A549 (cell line): ENCODE measurements around the gene EXOC7. TPM values are rescaled to one million over a fixed set of nuclear protein-coding genes. Genes with fewer than 3 reads are reported as not detected.
"Not testable (repeated sequence)": the region's sequence is repeated elsewhere in the genome, so short reads cannot be mapped to it uniquely, and the experiment has no call there.

Experiments
- ATAC-seq, 2 experiments: fragments of 200-7000 bp in 1 of 2; fragments of >200 bp in 1 of 2; cut with Nextera tagmentation in 1 of 2; cut with Tn5 transposase in 1 of 2; 3 replicates each; pipeline versions ENCODE4 v1.8.0 to v1.9.1; 2018 to 2020; ENCODE audit warnings: mild to moderate bottlenecking in 1 of 2, moderate library complexity in 1 of 2
- CTCF ChIA-PET: fragments of 300-600 bp; sonication (Branson Sonifier 250); formaldehyde crosslinking; extraction: SDS; loops from one replicate; lab custom pipeline; 2021; ENCODE audit warnings: antibody characterized with exemption, inconsistent platforms; lab: Yijun Ruan, JAX
- POLR2A ChIA-PET: fragments of 350-600 bp; formaldehyde crosslinking; extraction: SDS; loops from one replicate; lab custom pipeline; 2021; ENCODE audit warnings: antibody characterized with exemption, inconsistent platforms; lab: Yijun Ruan, JAX
- DNase-seq, 2 experiments: peaks; one replicate each; pipeline versions ENCODE4 v3.0.0 to v3.0.0-alpha.2; 2011 to 2016; ENCODE audit warnings: low read depth in 1 of 2, low spot score in 1 of 2
- FAIRE-seq: peaks from 2 replicates; lab custom pipeline; 2011; peaks lifted over from hg19 to GRCh38; lab: Jason Lieb, UNC
- H3K27ac ChIP-seq, 2 experiments: fragments of >200 bp; sonication (Bioruptor Twin); formaldehyde crosslinking; 3 replicates each; pipeline ENCODE4 v1.5.1; 2016 to 2017
- H3K4me1 ChIP-seq: fragments of >200 bp; sonication (Bioruptor Twin); formaldehyde crosslinking; 3 replicates; pipeline ENCODE4 v1.6.1; 2016
- H3K4me2 ChIP-seq: fragments of >200 bp; sonication (Bioruptor Twin); formaldehyde crosslinking; 3 replicates; pipeline ENCODE4 v1.6.1; 2016
- H3K4me3 ChIP-seq: fragments of >200 bp; sonication (Bioruptor Twin); formaldehyde crosslinking; 3 replicates; pipeline ENCODE4 v1.5.1; 2016
- H3K9me3 ChIP-seq: fragments of >200 bp; sonication (Bioruptor Twin); formaldehyde crosslinking; 3 replicates; pipeline ENCODE4 v1.6.1; 2016
- BCL3 ChIP-seq: fragments of >200 bp; sonication (Bioruptor Twin); formaldehyde crosslinking; IDR thresholded peaks from 3 replicates; pipeline ENCODE4 v1.6.1; 2016
- CEBPB ChIP-seq, 2 experiments: fragments of >200 bp in 1 of 2; sonication (Bioruptor Twin) in 1 of 2; formaldehyde crosslinking in 1 of 2; IDR thresholded peaks; 2 replicates each; pipeline ENCODE4 v1.6.1; 2012 to 2016
- EP300 ChIP-seq, 2 experiments: fragments of >200 bp; sonication (Bioruptor Twin); formaldehyde crosslinking; IDR thresholded peaks; 2 replicates in 1 of 2; 3 replicates in 1 of 2; pipeline ENCODE4 v1.6.1; 2016 to 2017
- FOSB ChIP-seq: fragments of 250-450 bp; sonication (Bioruptor Pico); IDR thresholded peaks from 2 replicates; pipeline ENCODE4 v1.5.0; 2020; ENCODE audit warnings: mild to moderate bottlenecking, moderate library complexity
- FOSL2 ChIP-seq, 2 experiments: fragments of 450-650 bp in 1 of 2; fragments of >200 bp in 1 of 2; sonication (Bioruptor Twin) in 1 of 2; formaldehyde crosslinking; IDR thresholded peaks; 2 replicates each; pipeline versions ENCODE4 v1.5.0 to v1.6.1; 2016 to 2020; ENCODE audit warnings: mild to moderate bottlenecking in 1 of 2, moderate library complexity in 1 of 2
- HDAC2 ChIP-seq: fragments of 200-600 bp; sonication (generic); IDR thresholded peaks from 2 replicates; pipeline ENCODE4 v1.6.1; 2016
- HEYL ChIP-seq: fragments of 250-450 bp; sonication (Bioruptor Pico); IDR thresholded peaks from 2 replicates; pipeline ENCODE4 v1.8.0; 2021; ENCODE audit warnings: mild to moderate bottlenecking, moderate library complexity
- HOXA7 ChIP-seq: fragments of 250-450 bp; sonication (Bioruptor Pico); IDR thresholded peaks from 2 replicates; pipeline ENCODE4 v1.5.0; 2020; ENCODE audit warnings: mild to moderate bottlenecking, moderate library complexity
- HOXB5 ChIP-seq: fragments of 250-450 bp; sonication (Bioruptor Pico); IDR thresholded peaks from 2 replicates; pipeline ENCODE4 v1.5.0; 2020; ENCODE audit warnings: mild to moderate bottlenecking, moderate library complexity
- JUN ChIP-seq, 2 experiments: fragments of >200 bp; sonication (Bioruptor Twin); formaldehyde crosslinking; IDR thresholded peaks; 2 replicates in 1 of 2; 3 replicates in 1 of 2; pipeline ENCODE4 v1.6.1; 2016 to 2017
- JUNB ChIP-seq: fragments of >200 bp; sonication (Bioruptor Twin); formaldehyde crosslinking; IDR thresholded peaks from 2 replicates; pipeline ENCODE4 v1.6.1; 2016
- KDM1A ChIP-seq: fragments of 200-600 bp; sonication (generic); IDR thresholded peaks from 2 replicates; pipeline ENCODE4 v1.6.1; 2016; ENCODE audit warnings: low read depth, mild to moderate bottlenecking
- KDM5A ChIP-seq: fragments of 200-600 bp; sonication (generic); IDR thresholded peaks from 2 replicates; pipeline ENCODE4 v1.6.1; 2016; ENCODE audit warnings: antibody characterized with exemption, mild to moderate bottlenecking
- MYC ChIP-seq: IDR thresholded peaks from 2 replicates; pipeline ENCODE4 v1.6.1; 2012; ENCODE audit warnings: mild to moderate bottlenecking, inconsistent platforms, low read length, improper control_type of control experiment, borderline replicate concordance
- NR3C1 ChIP-seq: fragments of >200 bp; sonication (Bioruptor Twin); formaldehyde crosslinking; IDR thresholded peaks from 3 replicates; pipeline ENCODE4 v1.6.1; 2017
- POLR2A ChIP-seq: IDR thresholded peaks from 2 replicates; pipeline ENCODE4 v1.6.1; 2012; ENCODE audit warnings: mild to moderate bottlenecking, low read length
- RARB ChIP-seq: fragments of 250-450 bp; sonication (Bioruptor Pico); IDR thresholded peaks from 2 replicates; pipeline ENCODE4 v1.8.0; 2021; ENCODE audit warnings: mild to moderate bottlenecking, moderate library complexity
- SMC3 ChIP-seq: fragments of >200 bp; sonication (Bioruptor Twin); formaldehyde crosslinking; IDR thresholded peaks from 3 replicates; pipeline ENCODE4 v1.6.1; 2018; ENCODE audit warnings: inconsistent platforms
- TFCP2L1 ChIP-seq: fragments of 250-450 bp; sonication (Bioruptor Pico); IDR thresholded peaks from 2 replicates; pipeline ENCODE4 v1.5.0; 2021; ENCODE audit warnings: mild to moderate bottlenecking
- ZNF302 ChIP-seq: fragments of 250-450 bp; sonication (Bioruptor Pico); IDR thresholded peaks from 2 replicates; pipeline ENCODE4 v1.9.0; 2021; ENCODE audit warnings: inconsistent platforms, mild to moderate bottlenecking, moderate library complexity
- ZSCAN20 ChIP-seq: fragments of 250-450 bp; sonication (Bioruptor Pico); IDR thresholded peaks from 2 replicates; pipeline ENCODE4 v1.8.0; 2022; ENCODE audit warnings: mild to moderate bottlenecking, moderate library complexity
- WGBS: methylation state at CpG from one replicate; pipeline ENCODE4 v1.1.6; 2017; ENCODE audit errors: missing lambda C conversion rate; 5-methylcytosine and 5-hydroxymethylcytosine counted together
- polyA plus RNA-seq, 4 experiments: library from polyadenylated mRNA; depleted of rRNA in 3 of 4; stranded (reverse); fragments of >200 nt; fragmentation: RNase III in 1 of 4; extraction: RNeasy Plus Mini Kit Qiagen cat#74134 plus additional on column Dnase treatment in 1 of 4; gene quantifications; 2 replicates in 3 of 4; 3 replicates in 1 of 4; pipeline ENCODE4 v1.2.3, GENCODE V29; 2011 to 2017
- TF ChIP-seq, protein P1 (sequence below): fragments of 200-600 bp; sonication (generic); IDR thresholded peaks from 2 replicates; pipeline ENCODE4 v1.6.1; 2016; ENCODE audit warnings: antibody characterized with exemption, mild to moderate bottlenecking, moderate library complexity
- TF ChIP-seq, protein P2 (sequence below): IDR thresholded peaks from 2 replicates; pipeline ENCODE4 v1.6.1; 2012
- TF ChIP-seq, protein P3 (sequence below): fragments of >200 bp; sonication (Bioruptor Twin); formaldehyde crosslinking; IDR thresholded peaks from 3 replicates; pipeline ENCODE4 v1.5.1; 2016

The EXOC7 gene
- polyA plus RNA-seq, 2 of the 4 experiments (the other 2 are of a cell fraction) = 64.5 to 72.3 TPM

GRCh38 chr17:76078860-76079534 lies 24.6 kb downstream of the EXOC7 start, which contains the start of gene ZACN:
TSS of gene ZACN (plus strand) at chr17:76079182. CDS start at chr17:76079265, 83 bp downstream.
- POLR2A ChIA-PET = interaction anchor here (0.8 to 1.2 kb wide), 2 partner anchors 17 to 24 kb away, joined by 4 to 5 read pairs; partner anchors contain the start of gene EXOC7
- Histone ChIP-seq H3K4me3 (no peak within 1 kb of the TSS), H3K4me1 (peaks cover 18% of the 10 kb centered on the region), H3K4me2 (no peak within 1 kb of the TSS), H3K9me3 (no peaks in the 10 kb centered on the region), H3K27ac (no peak within 1 kb of the TSS; a peak in 1 of 6 replicates)
- CTCF ChIA-PET = interaction anchor here (0.8 to 4.4 kb wide), 6 partner anchors 10 to 74 kb away, joined by 3 to 15 read pairs (median 4); no protein-coding TSS in a partner anchor
- no peak for TF ChIP-seq HOXB5 (CRISPR knock-in tag)
- TF ChIP-seq FOSL2 (IDR thresholded peaks at IDR 0.05) = no peak
- no peak for TF ChIP-seq FOSL2 (CRISPR knock-in tag; IDR thresholded peaks at IDR 0.05)
- no peak for TF ChIP-seq EP300 (IDR thresholded peaks at IDR 0.05)
- no peak for TF ChIP-seq ZNF302 (CRISPR knock-in tag)
- TF ChIP-seq POLR2A = no peak
- no peak for TF ChIP-seq JUNB
- TF ChIP-seq NR3C1 = no peak
- TF ChIP-seq SMC3 = no peak
- no peak for TF ChIP-seq KDM1A
- no peak; a peak in 1 of 5 replicates for TF ChIP-seq JUN (IDR thresholded peaks at IDR 0.05)
- TF ChIP-seq HDAC2 = no peak
- TF ChIP-seq, protein P1, sequence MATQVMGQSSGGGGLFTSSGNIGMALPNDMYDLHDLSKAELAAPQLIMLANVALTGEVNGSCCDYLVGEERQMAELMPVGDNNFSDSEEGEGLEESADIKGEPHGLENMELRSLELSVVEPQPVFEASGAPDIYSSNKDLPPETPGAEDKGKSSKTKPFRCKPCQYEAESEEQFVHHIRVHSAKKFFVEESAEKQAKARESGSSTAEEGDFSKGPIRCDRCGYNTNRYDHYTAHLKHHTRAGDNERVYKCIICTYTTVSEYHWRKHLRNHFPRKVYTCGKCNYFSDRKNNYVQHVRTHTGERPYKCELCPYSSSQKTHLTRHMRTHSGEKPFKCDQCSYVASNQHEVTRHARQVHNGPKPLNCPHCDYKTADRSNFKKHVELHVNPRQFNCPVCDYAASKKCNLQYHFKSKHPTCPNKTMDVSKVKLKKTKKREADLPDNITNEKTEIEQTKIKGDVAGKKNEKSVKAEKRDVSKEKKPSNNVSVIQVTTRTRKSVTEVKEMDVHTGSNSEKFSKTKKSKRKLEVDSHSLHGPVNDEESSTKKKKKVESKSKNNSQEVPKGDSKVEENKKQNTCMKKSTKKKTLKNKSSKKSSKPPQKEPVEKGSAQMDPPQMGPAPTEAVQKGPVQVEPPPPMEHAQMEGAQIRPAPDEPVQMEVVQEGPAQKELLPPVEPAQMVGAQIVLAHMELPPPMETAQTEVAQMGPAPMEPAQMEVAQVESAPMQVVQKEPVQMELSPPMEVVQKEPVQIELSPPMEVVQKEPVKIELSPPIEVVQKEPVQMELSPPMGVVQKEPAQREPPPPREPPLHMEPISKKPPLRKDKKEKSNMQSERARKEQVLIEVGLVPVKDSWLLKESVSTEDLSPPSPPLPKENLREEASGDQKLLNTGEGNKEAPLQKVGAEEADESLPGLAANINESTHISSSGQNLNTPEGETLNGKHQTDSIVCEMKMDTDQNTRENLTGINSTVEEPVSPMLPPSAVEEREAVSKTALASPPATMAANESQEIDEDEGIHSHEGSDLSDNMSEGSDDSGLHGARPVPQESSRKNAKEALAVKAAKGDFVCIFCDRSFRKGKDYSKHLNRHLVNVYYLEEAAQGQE = no peak
- TF ChIP-seq MYC = no peak
- TF ChIP-seq HOXA7 (CRISPR knock-in tag) = no peak
- no peak for TF ChIP-seq ZSCAN20
- TF ChIP-seq, protein P2, sequence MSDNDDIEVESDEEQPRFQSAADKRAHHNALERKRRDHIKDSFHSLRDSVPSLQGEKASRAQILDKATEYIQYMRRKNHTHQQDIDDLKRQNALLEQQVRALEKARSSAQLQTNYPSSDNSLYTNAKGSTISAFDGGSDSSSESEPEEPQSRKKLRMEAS = no peak
- ATAC-seq (peak in 1 of 2 experiments; percentile 1; a peak in 3 of 6 replicates), FAIRE-seq (no peak), DNase-seq (no peak)
- WGBS = 50% methylated on average over 17 of the region's 17 CpGs

- H3K4me1 ChIP-seq = peaks cover 18% of the 10 kb centered on the region
- not testable (repeated sequence) for H3K4me2 ChIP-seq, ATAC-seq, H3K9me3 ChIP-seq, H3K4me3 ChIP-seq, FAIRE-seq, DNase-seq, H3K27ac ChIP-seq
- 44% methylated on average over 5 of the region's 5 CpGs for WGBS
- 0 out of 4 replicates have a peak, but pooled peaks of 1 of the 2 experiments have one; percentile 19 for TF ChIP-seq CEBPB (IDR thresholded peaks at IDR 0.05)
- ChIA-PET CTCF (interaction anchor here (1.8 to 4.4 kb wide), 3 partner anchors 10 to 64 kb away, joined by 5 to 15 read pairs (median 5); no protein-coding TSS in a partner anchor), POLR2A (interaction anchor here (0.6 kb wide), 1 partner anchor 263 kb away, joined by 3 read pairs; no protein-coding TSS in a partner anchor)
Observed at GRCh38 chr17:76078370-76078769, 25.2 kb downstream of the EXOC7 start.

DNA sequence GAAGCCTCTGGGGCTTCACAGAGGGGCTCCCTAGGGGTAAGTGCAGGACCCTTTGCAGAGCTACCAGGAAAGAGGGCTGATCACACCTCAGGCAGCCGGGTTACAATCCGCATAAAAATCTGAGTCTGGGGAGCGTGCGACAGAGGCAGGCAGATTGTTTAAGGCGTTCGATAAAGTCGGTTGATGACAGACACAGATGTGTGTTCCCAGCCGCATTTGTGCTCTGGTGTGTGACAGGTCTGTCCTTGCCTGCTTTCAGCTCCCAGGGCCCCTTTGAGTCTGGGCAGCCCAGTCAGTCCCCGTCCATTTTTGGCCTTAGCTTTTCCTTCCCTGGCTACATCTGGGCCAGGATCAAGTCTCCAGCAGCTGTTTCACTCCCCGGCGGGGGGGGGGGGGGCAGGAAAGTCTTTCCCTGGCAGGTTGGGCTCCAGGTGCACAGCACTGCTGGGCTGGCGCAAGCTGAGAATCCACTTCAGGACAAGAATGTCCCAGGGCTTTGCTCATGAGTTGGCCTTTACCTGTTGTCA lies 25.9 kb downstream of the EXOC7 start:
- H3K4me3 ChIP-seq = no peak overlapping the region
- TF ChIP-seq BCL3 (no peak), RARB (CRISPR knock-in tag) (no peak), TFCP2L1 (CRISPR knock-in tag) (no peak), KDM5A (no peak), HEYL (CRISPR knock-in tag) (no peak), ZSCAN20 (no peak), FOSB (no peak)
- TF ChIP-seq, protein P3, sequence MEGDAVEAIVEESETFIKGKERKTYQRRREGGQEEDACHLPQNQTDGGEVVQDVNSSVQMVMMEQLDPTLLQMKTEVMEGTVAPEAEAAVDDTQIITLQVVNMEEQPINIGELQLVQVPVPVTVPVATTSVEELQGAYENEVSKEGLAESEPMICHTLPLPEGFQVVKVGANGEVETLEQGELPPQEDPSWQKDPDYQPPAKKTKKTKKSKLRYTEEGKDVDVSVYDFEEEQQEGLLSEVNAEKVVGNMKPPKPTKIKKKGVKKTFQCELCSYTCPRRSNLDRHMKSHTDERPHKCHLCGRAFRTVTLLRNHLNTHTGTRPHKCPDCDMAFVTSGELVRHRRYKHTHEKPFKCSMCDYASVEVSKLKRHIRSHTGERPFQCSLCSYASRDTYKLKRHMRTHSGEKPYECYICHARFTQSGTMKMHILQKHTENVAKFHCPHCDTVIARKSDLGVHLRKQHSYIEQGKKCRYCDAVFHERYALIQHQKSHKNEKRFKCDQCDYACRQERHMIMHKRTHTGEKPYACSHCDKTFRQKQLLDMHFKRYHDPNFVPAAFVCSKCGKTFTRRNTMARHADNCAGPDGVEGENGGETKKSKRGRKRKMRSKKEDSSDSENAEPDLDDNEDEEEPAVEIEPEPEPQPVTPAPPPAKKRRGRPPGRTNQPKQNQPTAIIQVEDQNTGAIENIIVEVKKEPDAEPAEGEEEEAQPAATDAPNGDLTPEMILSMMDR = no peak
- 51% methylated on average over 12 of the region's 12 CpGs for WGBS
- H3K27ac ChIP-seq = no peak overlapping the region
- H3K4me2 ChIP-seq = no peak overlapping the region
- POLR2A ChIA-PET = interaction anchor here (0.6 kb wide), 1 partner anchor 263 kb away, joined by 3 read pairs; no protein-coding TSS in a partner anchor
- ATAC-seq (no peak), FAIRE-seq (no peak), DNase-seq (peak in 1 of 2 experiments; percentile 54)
- H3K9me3 ChIP-seq = no peaks in the 10 kb centered on the region
- CTCF ChIA-PET = interaction anchor here (1.8 to 4.4 kb wide), 2 partner anchors 11 to 63 kb away, joined by 5 to 15 read pairs; no protein-coding TSS in a partner anchor
- peaks cover 18% of the 10 kb centered on the region for H3K4me1 ChIP-seq
